GM12875 (cell line): Measurements from ENCODE around the gene SLC5A5.

Experiments
- H3K4me3 ChIP-seq: one replicate; pipeline ENCODE4 v1.5.1; 2011; ENCODE audit warnings: low read depth, low read length, control low read depth
- CTCF ChIP-seq: IDR thresholded peaks from 2 replicates; pipeline ENCODE4 v1.5.1; 2011; ENCODE audit warnings: low read depth, mild to moderate bottlenecking, control low read depth, inconsistent platforms, low read length, moderate library complexity, borderline replicate concordance; ENCODE audit not compliant: insufficient read depth

The SLC5A5 gene

GRCh38 chr19:17847538-17848366 is 24.0 kb upstream of the SLC5A5 start, which contains the start of gene JAK3:
Gene JAK3, minus strand, starts transcription at chr19:17847982. Its CDS starts 3,565 bp downstream, at chr19:17844417.
- H3K4me3 ChIP-seq = peak within 1 kb of the TSS; percentile 61
- no peak for TF ChIP-seq CTCF

DNA sequence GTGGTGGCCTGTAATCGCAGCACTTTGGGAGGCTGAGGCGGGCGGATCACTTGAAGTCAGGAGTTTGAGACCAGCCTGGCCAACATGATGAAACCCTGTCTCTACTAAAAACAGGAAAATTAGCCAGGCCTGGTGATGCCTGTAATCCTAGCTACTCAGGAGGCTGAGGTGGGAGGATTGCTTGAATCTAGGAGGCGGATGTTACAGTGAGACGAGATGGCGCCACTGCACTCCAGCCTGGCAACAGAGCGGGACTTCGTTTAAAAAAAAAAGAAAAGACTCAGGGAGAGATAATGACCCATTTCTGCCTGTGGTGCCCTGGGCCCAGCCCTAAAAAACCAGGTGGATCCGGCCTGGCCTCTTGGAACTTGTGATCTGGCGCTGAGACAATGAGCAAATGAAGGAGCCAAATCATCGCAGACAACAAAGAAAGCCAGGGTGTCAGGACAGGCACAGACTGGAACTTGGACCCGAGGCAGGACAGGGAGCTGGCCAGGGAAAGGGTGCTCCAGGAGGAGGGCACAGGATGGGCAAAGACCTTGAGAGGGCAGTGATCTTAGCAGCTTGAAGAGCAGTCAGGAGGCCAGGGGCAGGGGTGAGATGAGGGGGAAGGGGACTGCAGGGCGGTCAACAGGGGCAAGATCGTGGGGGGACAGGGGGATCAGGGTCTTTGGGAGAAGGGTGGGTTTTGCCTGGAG is 23.0 kb upstream of the SLC5A5 start:
- TF ChIP-seq CTCF = no peak
- no peak overlapping the region for H3K4me3 ChIP-seq

DNA sequence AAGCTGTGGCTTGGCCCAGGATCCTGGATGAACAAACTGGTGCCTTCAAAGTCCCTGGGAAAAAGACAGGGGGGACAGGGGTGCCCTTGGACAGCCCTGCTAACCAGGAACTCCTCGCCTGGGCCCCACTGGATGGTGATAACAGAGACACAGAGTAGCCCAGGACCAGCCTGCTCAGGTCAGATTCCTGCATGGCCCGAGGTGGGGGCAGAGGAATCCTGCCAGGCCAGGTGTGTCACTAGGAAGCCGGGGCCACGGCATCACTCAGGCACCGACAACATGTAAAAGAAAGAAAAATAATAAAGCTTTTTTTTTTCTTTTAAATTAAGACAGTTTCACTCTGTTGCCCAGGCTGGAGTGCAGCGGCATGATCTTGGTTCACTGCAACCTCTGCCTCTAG is 17.7 kb upstream of the SLC5A5 start:
- no peak overlapping the region for H3K4me3 ChIP-seq
- TF ChIP-seq CTCF = no peak

- no peak overlapping the region for H3K4me3 ChIP-seq
- TF ChIP-seq CTCF = peak; percentile 98
These were observed 16.2 kb upstream of the SLC5A5 start for GRCh38 chr19:17855280-17856152.

DNA sequence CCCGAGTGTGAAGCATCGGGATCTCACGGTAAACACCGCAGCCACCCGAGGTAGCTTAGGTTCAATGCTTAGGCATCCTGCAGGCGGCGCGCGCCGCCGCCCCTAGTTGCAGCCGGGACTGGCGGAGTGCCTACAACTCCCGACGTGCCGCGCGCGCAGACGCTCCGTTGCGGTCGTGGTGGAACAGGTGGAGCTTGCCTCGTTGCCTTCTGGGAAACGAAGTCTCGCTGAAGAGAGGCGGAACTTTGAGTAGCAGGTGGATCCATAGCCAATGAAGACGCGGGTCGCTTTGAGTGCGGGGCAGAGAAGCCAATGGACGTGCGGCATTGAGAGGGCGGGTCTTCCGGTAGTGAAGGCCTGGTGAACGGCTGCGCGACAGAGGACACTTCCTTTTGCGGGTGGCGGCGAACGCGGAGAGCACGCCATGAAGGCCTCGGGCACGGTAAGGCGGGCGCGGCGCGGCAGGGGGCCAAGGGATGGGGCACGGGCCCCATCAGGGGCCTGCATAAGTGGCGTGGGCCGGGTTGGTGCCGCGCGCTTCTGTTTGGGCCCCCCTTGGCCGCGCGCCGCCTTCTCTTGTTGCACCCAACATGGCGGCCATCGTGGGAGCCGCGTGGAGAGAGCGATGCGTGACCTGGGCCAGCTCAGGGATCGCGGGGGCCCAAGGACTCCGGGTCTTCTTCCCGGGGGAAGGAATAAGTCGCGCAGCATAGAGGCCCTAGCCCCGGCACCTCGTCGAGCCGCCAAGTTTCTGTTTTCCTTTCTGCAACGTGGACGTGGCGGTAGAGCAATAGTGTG is 12.0 kb upstream of the SLC5A5 start, which contains the start of gene RPL18A:
Gene RPL18A, plus strand, starts transcription at position 378 of the 798 bp plus-strand sequence. Its CDS starts 47 bp downstream, at position 425.
- peak; percentile 95 for TF ChIP-seq CTCF
- H3K4me3 ChIP-seq = peak within 1 kb of the TSS; percentile 74

DNA sequence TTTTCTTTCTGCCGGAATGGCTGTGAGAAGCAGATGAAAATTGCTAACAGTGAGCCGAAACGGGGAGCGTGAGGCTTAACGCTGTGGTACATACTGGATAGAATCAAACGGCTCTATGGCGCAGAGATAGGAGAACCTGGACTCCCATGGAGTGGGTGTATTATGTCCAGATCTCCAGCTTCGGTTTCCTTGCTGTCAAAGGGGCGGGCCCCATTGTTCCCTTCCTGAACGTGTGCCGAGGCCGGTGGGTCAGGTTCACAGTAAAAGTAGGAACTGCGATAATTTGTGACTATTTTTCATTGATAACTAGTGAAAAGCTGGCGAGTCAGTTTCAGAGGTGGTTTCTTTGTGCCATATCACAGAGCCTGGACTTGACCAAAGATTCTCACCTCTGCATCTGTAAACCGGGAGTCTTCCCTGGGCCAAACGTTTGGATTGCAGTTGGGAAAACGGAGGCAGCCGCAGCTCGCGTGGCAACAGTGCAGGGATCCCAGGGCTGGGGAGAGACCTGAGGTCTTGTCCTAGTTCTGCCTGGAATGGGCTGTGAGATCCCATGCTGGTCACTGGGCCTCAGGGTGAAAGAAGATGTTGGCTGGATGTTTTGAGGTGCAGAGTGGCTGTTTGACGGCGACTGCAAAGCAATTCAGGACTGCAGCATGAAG is 11.3 kb upstream of the SLC5A5 start:
- no peak for TF ChIP-seq CTCF

More for the DNA sequence above, 11.3 kb upstream of the SLC5A5 start:
- peak overlapping the region; percentile 74 for H3K4me3 ChIP-seq
